Hippocampal formation (tissue), 2 donors: ENCODE data around the gene PPP2R5A.
"Not testable (repeated sequence)": the region's sequence is repeated elsewhere in the genome, so short reads cannot be mapped to it uniquely, and the experiment has no call there.

Source experiments
- DNase-seq, 2 donors: peaks; one replicate each; lab custom pipeline; 2025; lab: John Stamatoyannopoulos, UW

The PPP2R5A gene

DNA sequence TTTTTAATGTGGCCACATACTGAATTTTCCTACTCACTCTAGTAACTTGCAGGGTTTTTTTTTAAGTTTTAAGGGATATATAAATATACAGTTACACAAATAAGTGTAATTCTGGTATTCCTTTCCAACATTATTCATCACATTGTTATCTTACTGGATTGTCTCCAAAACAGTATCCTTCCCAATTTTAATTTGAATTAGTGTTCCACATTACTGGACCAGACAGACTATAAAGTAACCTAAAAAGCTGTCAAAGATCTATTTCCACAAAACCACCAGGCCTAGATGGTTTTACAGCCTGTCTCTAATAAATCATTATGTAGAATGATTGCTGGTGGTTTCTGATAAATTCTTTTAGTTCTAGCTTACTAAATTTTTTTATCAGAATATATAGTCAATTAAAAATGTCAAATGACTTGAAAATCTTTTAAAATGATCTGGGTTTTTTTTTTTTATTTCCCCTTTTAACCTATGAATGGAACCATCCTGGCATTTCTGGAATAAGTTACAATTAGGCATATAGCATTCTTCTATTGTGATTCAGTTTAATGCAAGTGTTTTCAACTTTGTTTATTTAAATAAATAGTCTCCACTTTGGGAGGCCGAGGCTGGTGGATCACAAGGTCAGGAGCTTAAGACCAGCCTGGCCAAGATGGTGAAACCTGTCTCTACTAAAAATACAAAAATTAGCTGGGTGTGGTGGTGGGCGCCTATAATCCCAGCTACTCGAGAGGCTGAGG lies 70.2 kb downstream of the PPP2R5A start:
- DNase-seq = no peak

DNA sequence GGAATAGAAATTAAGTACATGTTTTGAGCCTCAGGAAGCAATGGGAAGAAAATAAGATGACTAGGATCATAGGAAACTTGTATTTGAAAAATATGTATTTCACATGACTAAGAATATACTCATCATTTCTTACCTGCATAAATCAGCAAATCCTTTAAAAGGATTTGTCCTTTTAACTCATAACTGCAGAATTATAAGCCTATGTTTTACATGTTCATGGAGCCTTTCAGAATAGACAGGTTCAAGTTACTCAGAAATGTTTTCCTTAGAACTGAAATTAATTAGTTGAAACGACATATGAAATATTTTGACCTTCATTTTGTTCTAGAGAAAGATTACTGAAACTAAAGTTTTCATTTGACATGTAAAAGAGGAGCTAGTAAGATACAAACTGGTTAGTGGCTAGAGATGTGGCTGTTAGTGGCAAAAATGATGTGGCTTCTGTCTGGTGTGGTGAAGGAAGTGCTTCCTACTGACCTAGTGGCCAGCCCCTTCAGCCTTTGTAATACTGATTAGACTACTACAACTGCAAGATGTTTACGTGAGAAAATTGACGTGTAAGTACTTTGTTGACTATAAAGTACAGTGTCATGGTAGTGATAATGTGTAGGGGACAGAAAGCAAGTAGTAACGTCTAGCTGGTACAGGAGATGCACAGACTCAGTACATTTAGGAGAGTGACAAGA lies 74.7 kb downstream of the PPP2R5A start:
- DNase-seq = no peak

DNA sequence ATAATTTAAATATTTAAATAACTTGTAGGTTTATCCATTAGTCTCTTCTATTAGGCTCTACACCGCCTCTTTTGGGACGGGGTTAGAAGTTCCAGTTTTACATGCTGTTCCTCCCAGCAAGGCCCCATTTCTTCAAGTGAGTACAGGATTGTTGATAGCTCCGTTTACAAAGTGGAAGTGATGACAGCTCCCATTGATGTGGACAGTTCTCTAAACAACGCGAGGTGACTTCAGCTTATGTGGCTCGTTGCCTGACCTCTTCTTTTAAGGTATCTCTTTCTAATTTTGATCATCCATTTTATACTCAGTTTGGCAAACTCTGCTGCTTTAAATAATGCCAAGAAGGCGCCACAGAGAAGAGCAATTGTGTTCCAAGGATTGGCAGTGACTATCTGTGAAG lies 79.8 kb downstream of the PPP2R5A start:
- DNase-seq = no peak

- DNase-seq = no peak
Observed at GRCh38 chr1:212366901-212367300, 81.7 kb downstream of the PPP2R5A start.

GRCh38 chr1:212367474-212368072 lies 82.4 kb downstream of the PPP2R5A start:
- no peak for DNase-seq

- peak in 1 of 2 donors; percentile 38 for DNase-seq
Observed at GRCh38 chr1:212368073-212368484, 82.9 kb downstream of the PPP2R5A start.

GRCh38 chr1:212375986-212376385 lies 90.8 kb downstream of the PPP2R5A start:
- DNase-seq = no peak

GRCh38 chr1:212377644-212378043 lies 92.4 kb downstream of the PPP2R5A start:
- no peak for DNase-seq

DNA sequence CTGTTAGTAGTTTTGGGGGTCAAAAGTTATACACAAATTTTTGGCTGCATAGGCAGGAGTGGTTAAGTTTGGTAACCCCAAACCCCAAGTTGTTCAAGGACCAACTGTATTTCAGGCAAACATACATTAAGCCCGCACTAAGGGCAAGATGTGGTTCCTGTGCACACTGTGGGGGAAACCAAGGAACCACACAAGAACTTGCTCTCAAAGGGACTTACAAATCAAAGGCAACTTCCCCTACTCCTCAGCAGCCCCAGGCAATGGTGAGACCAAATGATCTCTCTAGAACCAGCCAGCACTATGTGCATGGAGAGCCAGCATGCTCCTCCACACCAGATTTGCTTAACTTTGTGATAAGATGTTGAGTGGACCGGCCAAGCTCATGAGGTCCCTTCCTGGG lies 94.2 kb downstream of the PPP2R5A start:
- DNase-seq = no peak

GRCh38 chr1:212381397-212382035 lies 96.3 kb downstream of the PPP2R5A start:
- DNase-seq = no peak

- DNase-seq = no peak
Observed at GRCh38 chr1:212386029-212386428, 100.8 kb downstream of the PPP2R5A start.

DNA sequence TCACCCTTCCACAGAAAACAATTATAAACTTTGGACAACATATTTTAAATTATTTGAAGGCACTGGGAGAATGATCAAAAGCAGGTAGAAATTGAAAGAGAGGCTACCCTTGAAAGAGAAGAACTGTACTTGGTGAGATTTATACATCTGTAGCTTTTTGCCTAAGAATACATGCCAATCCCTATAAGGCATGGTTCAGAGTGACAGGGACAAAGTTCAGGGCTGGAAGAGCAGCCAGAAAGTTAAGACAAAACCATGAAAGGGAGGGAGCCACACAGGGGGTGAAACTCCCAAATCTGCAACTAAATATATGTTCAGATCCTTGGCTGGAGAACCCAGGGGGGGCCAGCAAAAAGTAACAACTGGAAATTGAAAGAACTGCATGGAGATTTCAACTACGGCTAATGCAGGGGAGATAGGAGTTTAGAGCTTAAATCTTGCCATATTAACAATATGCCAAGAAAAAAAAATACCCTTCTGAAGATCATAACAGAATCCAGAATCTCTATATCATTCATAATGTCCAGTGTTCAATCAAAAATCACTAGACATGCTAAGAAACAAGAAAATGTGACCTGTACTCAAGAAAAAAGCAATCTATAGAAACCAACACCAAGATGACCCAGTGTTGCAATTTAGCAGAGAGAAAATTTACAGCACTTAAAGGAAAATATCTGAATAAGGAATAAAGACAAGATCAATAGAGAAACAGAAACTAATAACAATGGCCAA lies 103.9 kb downstream of the PPP2R5A start:
- DNase-seq = no peak

DNA sequence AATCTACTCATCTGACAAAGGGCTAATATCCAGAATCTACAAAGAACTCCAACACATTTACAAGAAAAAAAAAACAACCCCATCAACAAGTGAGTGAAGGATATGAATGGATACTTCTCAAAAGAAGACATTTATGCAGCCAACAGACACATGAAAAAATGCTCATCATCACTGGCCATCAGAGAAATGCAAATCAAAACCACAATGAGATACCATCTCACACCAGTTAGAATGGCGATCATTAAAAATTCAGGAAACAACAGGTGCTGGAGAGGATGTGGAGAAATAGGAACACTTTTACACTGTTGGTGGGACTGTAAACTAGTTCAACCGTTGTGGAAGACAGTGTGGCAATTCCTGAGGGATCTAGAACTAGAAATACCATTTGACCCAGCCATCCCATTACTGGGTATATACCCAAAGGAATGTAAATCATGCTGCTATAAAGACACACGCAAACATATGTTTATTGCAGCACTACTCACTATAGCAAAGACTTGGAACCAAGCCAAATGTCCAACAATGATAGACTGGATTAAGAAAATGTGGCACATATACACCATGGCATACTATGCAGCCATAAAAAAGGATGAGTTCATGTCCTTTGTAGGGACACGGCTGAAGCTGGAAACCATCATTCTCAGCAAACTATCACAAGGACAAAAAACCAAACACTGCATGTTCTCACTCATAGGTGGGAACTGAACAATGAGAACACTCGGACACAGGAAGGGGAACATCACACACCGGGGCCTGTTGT lies 110.6 kb downstream of the PPP2R5A start:
- DNase-seq = not testable (repeated sequence)

DNA sequence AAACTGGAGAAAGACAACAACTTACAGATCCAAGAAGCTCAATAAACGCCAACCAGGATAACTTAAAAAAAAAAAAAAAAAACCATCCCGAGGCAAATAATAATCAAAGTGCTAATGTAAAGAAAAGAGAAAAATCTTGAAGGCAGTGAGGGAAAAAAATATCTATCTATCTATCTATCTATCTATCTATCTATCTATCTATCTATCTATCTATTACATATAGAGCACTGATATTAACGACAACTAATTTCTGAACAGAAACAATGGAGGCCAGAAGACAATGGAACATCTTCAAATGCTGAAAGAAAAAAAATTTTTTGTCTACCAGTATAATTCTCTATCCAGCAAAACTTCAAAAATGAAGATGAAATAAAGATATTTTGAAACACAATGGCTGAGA lies 111.4 kb downstream of the PPP2R5A start:
- DNase-seq = no peak

DNA sequence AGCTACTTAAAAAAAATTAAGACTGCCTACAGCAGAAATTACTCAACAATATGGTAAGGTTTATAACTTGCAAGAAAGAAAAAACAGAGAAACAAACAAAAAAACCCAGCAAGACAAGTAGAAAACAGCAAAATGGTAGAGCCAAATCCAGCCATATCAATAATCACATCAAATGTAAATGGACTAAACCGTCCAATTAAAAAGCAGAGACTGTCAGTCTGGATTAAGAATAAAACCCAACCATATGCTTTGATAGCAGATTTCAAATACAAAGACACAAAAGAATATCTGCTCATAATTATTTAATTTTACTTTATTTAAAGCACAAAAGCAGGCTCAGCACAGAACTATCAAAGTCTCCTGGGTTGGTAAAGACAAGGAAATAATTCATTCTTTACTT lies 112.0 kb downstream of the PPP2R5A start:
- no peak for DNase-seq

GRCh38 chr1:212401042-212401441 lies 115.8 kb downstream of the PPP2R5A start:
- DNase-seq = no peak

DNA sequence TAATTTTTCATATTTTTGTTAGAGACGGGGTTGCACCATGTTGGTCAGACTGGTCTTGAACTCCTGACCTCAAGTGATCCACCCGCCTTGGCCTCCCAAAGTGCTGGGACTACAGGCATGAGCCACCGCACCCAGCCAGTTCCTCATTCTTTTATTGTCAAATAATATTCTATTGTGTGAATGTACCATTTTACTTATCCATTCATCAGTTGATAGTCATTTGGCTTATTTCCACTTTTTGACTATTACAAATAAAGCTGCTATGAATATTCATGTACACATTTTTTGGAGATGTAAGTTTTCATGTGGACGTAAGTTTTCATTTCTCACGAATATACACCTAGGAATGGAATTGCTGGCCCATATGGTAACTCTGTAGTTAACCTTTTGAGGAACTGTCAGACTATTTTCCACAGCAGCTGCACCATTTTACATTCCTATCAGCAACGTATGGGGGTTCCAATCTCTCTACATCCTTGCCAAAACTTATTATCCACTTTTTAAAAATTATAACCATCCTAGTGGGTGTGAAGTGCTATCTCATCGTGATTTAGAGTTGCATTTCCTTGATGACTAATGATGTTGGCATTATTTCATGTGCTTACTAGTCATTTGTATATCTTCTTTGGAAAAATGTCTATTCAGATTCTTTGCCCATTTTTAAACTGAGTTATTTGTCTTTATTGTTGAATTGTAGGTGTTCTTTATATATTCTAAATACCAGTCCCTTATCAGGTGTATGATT lies 116.8 kb downstream of the PPP2R5A start:
- no peak for DNase-seq

DNA sequence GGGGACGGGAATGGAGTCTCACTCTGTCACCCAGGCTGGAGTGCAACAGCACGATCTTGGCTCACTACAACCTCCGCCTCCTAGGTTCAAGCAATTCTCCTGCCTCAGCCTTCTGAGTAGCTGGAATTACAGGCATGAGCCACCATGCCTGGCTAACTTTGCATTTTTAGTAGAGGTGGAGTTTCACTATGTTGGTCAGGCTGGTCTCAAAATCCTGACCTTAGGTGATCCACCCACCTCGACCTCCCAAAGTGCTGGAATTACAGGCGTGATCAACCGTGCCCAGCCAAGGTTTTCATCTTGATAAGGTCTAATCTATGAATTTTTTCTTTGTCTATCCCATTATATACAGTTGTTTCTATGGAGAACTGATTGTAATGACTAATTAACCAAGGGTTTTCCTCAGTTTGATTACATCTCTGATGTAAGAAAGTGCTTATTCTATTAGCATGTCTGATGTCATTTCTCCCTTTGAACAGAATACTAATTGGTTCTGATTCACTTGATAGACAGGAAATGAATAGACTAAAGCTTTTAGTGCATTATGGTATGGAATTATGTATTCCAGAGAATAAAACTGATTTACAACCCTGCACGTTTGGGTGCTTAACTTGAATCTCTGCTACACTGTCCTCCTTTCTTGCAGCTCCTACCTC lies 117.6 kb downstream of the PPP2R5A start:
- no peak for DNase-seq

DNA sequence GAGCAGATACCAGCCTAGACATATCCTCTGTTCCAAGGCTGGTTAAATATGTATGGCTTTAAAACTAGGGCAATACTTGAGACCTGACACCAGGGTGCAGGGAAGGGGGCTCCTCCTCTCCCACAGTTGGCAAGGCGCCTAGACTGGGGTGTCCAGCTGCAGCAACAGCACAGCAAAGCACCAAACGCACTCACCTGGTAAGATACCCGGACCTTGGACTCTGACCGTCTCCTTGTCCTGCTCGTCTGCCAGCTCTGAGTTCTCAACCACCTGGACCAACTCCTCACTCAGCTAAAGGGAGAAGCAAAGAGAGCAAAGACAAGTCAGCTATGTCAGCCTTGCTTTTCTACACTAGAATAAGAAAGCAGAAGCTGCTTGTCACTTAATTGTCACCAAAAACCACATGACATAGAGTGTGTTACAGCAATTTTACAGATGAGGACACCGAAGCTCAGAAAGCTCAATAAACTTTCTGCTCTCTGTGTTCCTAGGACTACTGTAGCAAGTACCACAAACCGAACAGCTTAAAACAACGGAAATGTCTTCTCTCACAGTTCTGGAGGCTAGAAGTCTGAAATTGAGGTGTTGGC lies 125.1 kb downstream of the PPP2R5A start:
- no peak for DNase-seq
